ENCODE results near the gene RPRML. TPM values are rescaled to one million over a fixed set of nuclear protein-coding genes. Genes with fewer than 3 reads are reported as not detected.
A peak's percentile ranks its signal among the peaks of the same experiment; 100 is the strongest.

RPRML gene
- total RNA-seq, 4 donors from 2014 or later: 0.49 TPM; not detected in 3

- Histone ChIP-seq H3K36me3 (no peaks in the 10 kb centered on the region), H3K4me1 (peaks cover 8 to 13% of the 10 kb centered on the region in 2 donors), H3K27ac (no peak overlapping the region), H3K9me3 (no peaks in the 10 kb centered on the region), H3K4me3 (no peak overlapping the region), H3K27me3 (peaks cover 4 to 35% (median 30%) of the 10 kb centered on the region in 3 donors)
- intact Hi-C loops (cut with DNase I; ENCODE audit: low total_unique reads): no loop called here
- DNase-seq (no peak), ATAC-seq (peak in 1 of 2 donors; percentile 8)
- in situ Hi-C loops (cut with MboI; ENCODE audit: low sequenced_read_pairs in 4 of 4): no loop called here
- TF ChIP-seq POLR2A (IDR thresholded peaks at IDR 0.05): no peak
- TF ChIP-seq CTCF (IDR thresholded peaks at IDR 0.05 in 4 of 5, conservative IDR thresholded peaks at IDR 0.05 in 1 of 5): no peak
These were observed 1.7 kb downstream of the RPRML start for GRCh38 chr17:46977348-46977747.

- intact Hi-C loops (cut with DNase I; ENCODE audit: low total_unique reads): no loop called here
- no peak overlapping the region for H3K4me3 ChIP-seq
- TF ChIP-seq POLR2A (IDR thresholded peaks at IDR 0.05): no peak
- TF ChIP-seq CTCF (IDR thresholded peaks at IDR 0.05 in 4 of 5, conservative IDR thresholded peaks at IDR 0.05 in 1 of 5): no peak
- no peaks in the 10 kb centered on the region for H3K36me3 ChIP-seq
- peaks cover 11 to 13% of the 10 kb centered on the region in 2 donors for H3K4me1 ChIP-seq
- H3K9me3 ChIP-seq: no peaks in the 10 kb centered on the region
- DNase-seq: no peak
- ATAC-seq: no peak
- in situ Hi-C loops (cut with MboI; ENCODE audit: low sequenced_read_pairs in 4 of 4): no loop called here
- H3K27ac ChIP-seq: no peak overlapping the region
- peaks cover 4 to 35% (median 30%) of the 10 kb centered on the region in 3 donors for H3K27me3 ChIP-seq
These were observed 2.3 kb downstream of the RPRML start for GRCh38 chr17:46976626-46977270.

- H3K9me3 ChIP-seq: no peaks in the 10 kb centered on the region
- in situ Hi-C loops (cut with MboI; ENCODE audit: low sequenced_read_pairs in 4 of 4) (no loop called here), intact Hi-C loops (cut with DNase I; ENCODE audit: low total_unique reads) (no loop called here)
- H3K27me3 ChIP-seq: peaks cover 4 to 35% (median 30%) of the 10 kb centered on the region in 3 donors
- peaks cover 11 to 13% of the 10 kb centered on the region in 2 donors for H3K4me1 ChIP-seq
- TF ChIP-seq POLR2A (IDR thresholded peaks at IDR 0.05) (no peak), CTCF (IDR thresholded peaks at IDR 0.05 in 4 of 5, conservative IDR thresholded peaks at IDR 0.05 in 1 of 5) (no peak)
- ATAC-seq: no peak
- H3K36me3 ChIP-seq: no peaks in the 10 kb centered on the region
- DNase-seq: no peak
- no peak overlapping the region for H3K4me3 ChIP-seq
- H3K27ac ChIP-seq: no peak overlapping the region
These were observed 3.8 kb downstream of the RPRML start for GRCh38 chr17:46975287-46975686.

- Histone ChIP-seq H3K9me3 (no peaks in the 10 kb centered on the region), H3K4me1 (peaks cover 7 to 11% of the 10 kb centered on the region in 2 donors), H3K27me3 (peaks cover 4 to 24% (median 20%) of the 10 kb centered on the region in 3 donors), H3K4me3 (no peak overlapping the region), H3K36me3 (no peaks in the 10 kb centered on the region), H3K27ac (no peak overlapping the region)
- intact Hi-C loops (cut with DNase I; ENCODE audit: low total_unique reads): no loop called here
- DNase-seq (no peak), ATAC-seq (no peak)
- no peak for TF ChIP-seq POLR2A (IDR thresholded peaks at IDR 0.05)
- no peak for TF ChIP-seq CTCF (IDR thresholded peaks at IDR 0.05 in 4 of 5, conservative IDR thresholded peaks at IDR 0.05 in 1 of 5)
- in situ Hi-C loops (cut with MboI; ENCODE audit: low sequenced_read_pairs in 4 of 4): no loop called here
These were observed 5.0 kb downstream of the RPRML start for GRCh38 chr17:46974086-46974485.
